Globus pallidus (tissue), 1 donor: Measurements from ENCODE around the gene HSPB2.

ENCODE experiments used
- DNase-seq: peaks from one replicate; pipeline ENCODE4 v3.0.0-alpha.2; 2015; ENCODE audit warnings: low spot score

The HSPB2 gene

GRCh38 chr11:111938687-111939160 is 26.2 kb downstream of the HSPB2 start:
- DNase-seq = no peak

- no peak for DNase-seq
These were observed 27.5 kb downstream of the HSPB2 start for GRCh38 chr11:111939836-111940604.

DNA sequence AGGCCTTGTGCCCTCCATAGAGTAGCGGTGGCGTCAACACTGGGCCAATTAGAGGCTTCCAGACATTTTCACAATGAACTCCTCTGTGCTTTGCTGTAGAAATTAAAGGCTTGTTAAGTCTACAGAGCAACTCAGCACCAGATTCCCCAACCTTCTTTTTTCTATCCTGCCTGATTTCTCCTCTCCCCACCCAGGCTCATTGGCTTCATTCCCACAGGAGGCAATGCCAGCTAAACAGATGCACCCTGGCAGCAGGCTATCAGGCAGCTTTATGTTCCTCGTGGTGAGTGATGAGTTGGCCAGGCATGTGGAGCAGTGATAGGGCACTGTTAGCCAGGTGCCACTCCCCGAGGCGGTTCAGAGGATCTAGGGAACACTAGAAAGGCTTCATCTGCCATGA is 29.4 kb downstream of the HSPB2 start:
- peak; percentile 65 for DNase-seq

DNA sequence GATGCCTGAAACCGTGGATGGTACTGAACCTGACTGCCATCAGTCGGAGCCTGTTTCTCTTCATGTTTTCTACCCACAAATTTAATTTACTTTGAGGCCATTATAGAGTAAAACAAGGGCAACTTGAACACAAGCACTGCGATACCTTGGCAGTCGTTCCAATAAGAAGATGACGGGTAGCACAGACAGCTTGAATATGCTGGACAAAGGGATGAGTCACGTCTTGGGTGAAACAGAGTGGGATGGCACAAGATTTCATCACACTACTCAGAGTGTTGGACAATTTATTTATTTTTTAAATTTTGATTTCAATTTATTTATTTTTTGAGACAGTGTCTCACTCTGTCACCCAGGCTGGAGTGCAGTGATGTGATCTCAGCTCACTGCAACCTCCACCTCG is 30.3 kb downstream of the HSPB2 start:
- DNase-seq = no peak

DNA sequence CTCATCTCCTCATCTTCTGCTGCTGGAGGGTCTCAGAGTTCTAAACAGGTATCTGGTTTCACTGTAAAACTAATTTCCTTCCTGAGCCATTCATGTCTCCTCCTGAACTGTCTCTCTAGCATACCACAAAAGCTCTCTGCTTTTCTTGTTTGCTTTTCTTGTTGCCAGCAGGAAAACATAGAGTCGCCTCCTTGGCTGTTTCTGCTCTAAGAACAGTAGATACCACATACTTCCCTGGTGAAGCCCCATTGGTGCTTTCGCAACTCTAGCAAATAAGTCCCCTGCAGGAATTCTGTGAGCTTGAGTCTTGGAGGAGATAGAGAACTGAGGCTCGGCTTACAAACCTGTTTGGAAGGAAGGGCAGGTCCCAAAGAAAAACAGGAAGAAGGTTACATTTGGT is 31.6 kb downstream of the HSPB2 start:
- no peak for DNase-seq

DNA sequence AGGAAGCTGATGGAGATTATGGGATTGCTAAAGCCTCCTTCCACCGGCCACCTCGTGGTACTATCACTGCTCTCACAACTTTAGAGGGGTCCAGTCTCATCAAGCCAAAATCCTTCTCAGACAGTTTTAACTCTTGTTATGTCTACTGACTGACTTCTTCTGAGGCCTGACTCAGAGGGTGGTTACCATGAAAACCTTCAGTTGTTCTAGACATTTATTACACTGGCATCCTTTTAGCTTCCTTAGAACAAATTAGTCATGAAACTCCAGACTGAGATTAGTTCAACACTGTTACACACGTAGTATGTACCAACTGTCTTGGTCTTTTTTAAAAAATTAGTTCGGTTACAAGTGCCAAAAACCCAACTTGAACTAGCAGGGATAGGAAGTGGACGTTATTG is 32.1 kb downstream of the HSPB2 start:
- no peak for DNase-seq

DNA sequence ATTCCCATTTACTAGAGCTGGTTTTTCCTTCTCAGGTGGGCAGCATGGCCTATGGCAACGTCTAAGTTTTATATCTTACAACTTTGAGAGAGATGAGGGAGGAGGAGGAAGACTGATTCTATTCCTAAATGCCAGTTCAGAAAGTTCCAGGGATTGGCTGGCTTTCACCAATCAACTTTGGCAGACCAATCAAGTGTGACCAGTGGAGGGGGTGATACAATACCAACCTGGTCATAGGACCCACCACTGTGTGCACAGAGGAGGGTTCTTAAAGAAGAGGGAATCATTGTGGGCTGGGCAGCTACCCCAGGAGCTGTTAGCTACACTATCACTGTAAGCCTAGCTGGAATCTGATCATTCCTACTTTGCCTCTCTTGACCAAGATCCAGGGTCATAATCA is 32.7 kb downstream of the HSPB2 start:
- no peak for DNase-seq

DNA sequence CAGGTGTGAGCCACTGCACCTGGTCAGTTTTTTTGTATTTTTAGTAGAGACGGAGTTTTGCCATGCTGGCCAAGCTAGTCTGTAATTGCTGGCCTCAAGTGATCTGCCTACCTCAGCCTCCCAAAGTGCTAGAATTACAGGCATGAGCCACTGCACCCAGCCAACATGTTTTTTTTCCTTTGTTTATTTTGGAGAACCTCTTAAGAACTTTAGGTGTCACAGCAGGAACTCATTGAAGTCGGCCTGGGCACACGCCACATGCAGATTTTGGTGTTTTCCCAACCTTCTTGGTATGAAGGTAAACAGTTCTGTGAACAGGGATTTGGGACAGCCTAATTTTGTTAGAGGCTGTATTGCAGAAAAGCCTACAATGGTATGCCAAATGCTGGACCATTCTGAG is 34.0 kb downstream of the HSPB2 start:
- DNase-seq = no peak

DNA sequence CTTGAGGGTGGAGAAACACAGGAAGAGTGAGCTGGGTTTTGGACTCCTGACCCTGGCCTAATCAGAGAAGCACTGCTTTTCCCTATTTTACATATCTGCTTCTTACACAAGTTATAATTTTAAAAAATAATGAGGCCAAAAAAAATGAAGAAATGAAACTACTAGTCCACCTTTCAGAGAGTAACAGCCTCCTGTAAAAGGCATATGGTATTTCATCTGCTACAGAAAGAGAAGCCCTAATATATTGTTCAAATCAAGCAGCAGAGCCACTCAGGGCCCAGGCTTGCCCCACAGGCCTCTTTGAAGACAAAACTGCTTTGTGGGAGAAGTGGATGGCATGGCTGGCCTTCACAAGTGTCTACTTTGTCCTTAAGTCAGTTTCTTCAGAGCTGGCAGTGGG is 34.6 kb downstream of the HSPB2 start:
- no peak for DNase-seq

DNA sequence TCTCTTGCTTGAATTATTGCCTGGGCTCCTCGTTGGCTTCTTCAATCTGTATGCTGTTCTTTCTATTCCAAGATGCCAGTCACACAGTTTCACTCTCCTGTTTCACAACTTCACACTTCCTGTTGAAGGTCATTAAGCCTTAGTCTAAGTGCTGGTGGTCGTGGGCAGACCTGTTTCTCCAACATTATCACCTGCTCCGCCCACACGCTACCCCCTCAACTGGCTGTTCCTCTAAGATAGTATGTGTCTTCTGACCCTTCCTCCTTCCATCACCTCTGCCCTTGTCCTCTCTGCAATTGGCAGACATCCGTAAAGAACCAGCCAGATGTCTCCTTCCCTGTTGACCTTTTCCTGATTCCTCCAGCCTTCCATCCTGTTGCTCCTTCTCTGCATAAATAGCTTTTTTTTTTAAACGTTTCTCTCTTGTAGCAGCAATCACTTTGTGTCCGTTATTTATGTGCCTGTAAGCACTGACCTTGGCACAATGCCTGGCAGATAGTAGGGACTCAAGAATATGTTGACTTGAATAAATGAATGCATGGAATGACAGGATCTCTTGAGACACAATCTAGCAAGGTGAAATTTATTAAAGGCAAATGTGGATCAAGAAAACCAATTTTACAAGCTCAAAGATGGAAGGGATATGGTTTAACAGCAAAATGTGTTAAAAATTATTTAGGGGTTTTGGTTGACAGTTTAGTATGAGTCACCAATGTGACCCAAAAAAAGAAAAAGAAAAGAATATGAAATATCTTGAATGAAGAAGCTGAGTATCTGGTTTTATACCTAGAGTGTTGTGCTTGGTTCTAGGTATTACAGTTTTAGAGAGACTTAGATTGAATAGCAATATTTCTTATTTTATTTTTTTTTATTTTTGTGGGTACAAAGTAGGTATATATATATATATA is 37.2 kb downstream of the HSPB2 start:
- DNase-seq = no peak

DNA sequence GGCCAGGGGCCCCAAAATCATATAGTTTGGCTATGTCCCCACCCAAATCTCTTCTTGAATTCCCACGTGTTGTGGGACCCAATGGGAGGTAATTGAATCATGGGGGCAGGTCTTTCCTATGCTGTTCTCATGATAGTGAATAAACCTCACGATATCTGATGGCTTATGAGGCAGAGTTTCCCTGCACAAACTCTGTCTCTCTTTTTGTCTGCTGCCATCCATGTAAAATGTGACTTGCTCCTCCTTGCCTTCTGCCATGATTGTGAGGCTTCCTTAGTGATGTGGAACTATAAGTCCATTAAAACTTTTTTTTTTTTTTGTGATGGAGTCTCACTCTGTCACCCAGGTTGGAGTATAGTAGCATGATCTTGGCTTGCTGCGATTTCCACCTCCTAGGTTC is 39.0 kb downstream of the HSPB2 start:
- no peak for DNase-seq

GRCh38 chr11:111954154-111954553 is 41.6 kb downstream of the HSPB2 start:
- no peak for DNase-seq

- DNase-seq = no peak
These were observed 45.3 kb downstream of the HSPB2 start for GRCh38 chr11:111957663-111958444.

GRCh38 chr11:111960916-111961315 is 48.4 kb downstream of the HSPB2 start:
- DNase-seq = no peak

GRCh38 chr11:111961389-111962300 is 49.1 kb downstream of the HSPB2 start:
- DNase-seq = no peak
